Endothelial cell of umbilical vein (primary cell): ENCODE data around the gene CEACAM4. TPM values are rescaled to one million over a fixed set of nuclear protein-coding genes. Genes with fewer than 3 reads are reported as not detected.
"Not testable (repeated sequence)": the region's sequence is repeated elsewhere in the genome, so short reads cannot be mapped to it uniquely, and the experiment has no call there.

Experiments used
- BruUV-seq: library from RNA; stranded (reverse); fragments of 400-500 nt; replicated peaks from 2 replicates; lab custom pipeline; 2021; lab: Mats Ljungman, UMichigan
- CTCF ChIA-PET: fragments of 300-600, 350-600 bp; sonication (Branson Sonifier 250); formaldehyde crosslinking; loops from one replicate; lab custom pipeline; 2021; ENCODE audit warnings: antibody characterized with exemption, inconsistent platforms; lab: Charles Lee
- POLR2A ChIA-PET: fragments of 300-600, 350-600 bp; sonication (Branson Sonifier 250); formaldehyde crosslinking; loops from one replicate; lab custom pipeline; 2021; ENCODE audit warnings: antibody characterized with exemption, inconsistent platforms; lab: Charles Lee
- DNase-seq: peaks from one replicate; pipeline ENCODE4 v3.0.0-alpha.2; 2011; ENCODE audit warnings: low read depth, low spot score
- FAIRE-seq: peaks from 2 replicates; lab custom pipeline; 2011; peaks lifted over from hg19 to GRCh38; lab: Jason Lieb, UNC
- H2AFZ ChIP-seq: 2 replicates; pipeline ENCODE4 v1.6.0; 2012; ENCODE audit warnings: low read depth, low read length, control low read depth, inconsistent platforms
- H3K27ac ChIP-seq: 2 replicates; pipeline ENCODE4 v1.5.1; 2011; ENCODE audit warnings: low read depth, mild to moderate bottlenecking, control low read depth, low read length, moderate library complexity; ENCODE audit not compliant: insufficient read depth
- H3K27me3 ChIP-seq, 2 experiments: 2 replicates each; pipeline versions ENCODE4 v1.6.0 to v1.6.1; 2011; ENCODE audit warnings: low read length in 2 of 2, mixed read lengths in 1 of 2; ENCODE audit not compliant: control insufficient read depth in 2 of 2, insufficient read depth in 2 of 2
- H3K36me3 ChIP-seq, 2 experiments: 2 replicates in 1 of 2; 3 replicates in 1 of 2; pipeline ENCODE4 v1.5.1; 2011; ENCODE audit warnings: low read length in 2 of 2, mild to moderate bottlenecking in 1 of 2, moderate library complexity in 1 of 2; ENCODE audit not compliant: control insufficient read depth in 2 of 2, insufficient read depth in 2 of 2; ENCODE audit errors: extremely low read depth in 1 of 2
- H3K4me1 ChIP-seq: 3 replicates; pipeline ENCODE4 v1.5.1; 2011; ENCODE audit warnings: mild to moderate bottlenecking, low read length; ENCODE audit not compliant: control insufficient read depth, insufficient read depth; ENCODE audit errors: extremely low read depth
- H3K4me2 ChIP-seq: 2 replicates; pipeline ENCODE4 v1.6.1; 2011; ENCODE audit warnings: low read length, control low read depth, mixed read lengths; ENCODE audit not compliant: insufficient read depth
- H3K4me3 ChIP-seq, 3 experiments: fragments of 200-600 bp in 1 of 3; sonication (generic), shearing (Covaris generic) in 1 of 3; replicated peaks in 1 of 3; 2 replicates each; pipeline ENCODE4 v1.5.1; 2011 to 2016; ENCODE audit warnings: control low read depth in 3 of 3, low read length in 3 of 3, mild to moderate bottlenecking in 2 of 3, inconsistent platforms in 1 of 3, low read depth in 1 of 3, moderate library complexity in 1 of 3; ENCODE audit not compliant: insufficient read depth in 1 of 3
- H3K79me2 ChIP-seq: 2 replicates; pipeline ENCODE4 v1.6.0; 2012; ENCODE audit warnings: low read length, inconsistent platforms; ENCODE audit not compliant: control insufficient read depth, insufficient read depth
- H3K9ac ChIP-seq: replicated peaks from 2 replicates; pipeline ENCODE3; 2011; ENCODE audit warnings: low read length, control low read depth; ENCODE audit not compliant: insufficient read depth; ENCODE audit errors: extremely low read depth
- H3K9me1 ChIP-seq: replicated peaks from 3 replicates; pipeline ENCODE4 v1.6.0; 2011; ENCODE audit warnings: mild to moderate bottlenecking, low read length; ENCODE audit not compliant: control insufficient read depth, insufficient read depth; ENCODE audit errors: extremely low read depth
- H3K9me3 ChIP-seq: replicated peaks from 2 replicates; pipeline ENCODE4 v1.5.1; 2012; ENCODE audit warnings: low read length, inconsistent platforms; ENCODE audit not compliant: control insufficient read depth, insufficient read depth
- H4K20me1 ChIP-seq: replicated peaks from 2 replicates; pipeline ENCODE3; 2011; ENCODE audit warnings: mild to moderate bottlenecking, low read length; ENCODE audit not compliant: control insufficient read depth, insufficient read depth; ENCODE audit errors: extremely low read depth
- EZH2 ChIP-seq: IDR thresholded peaks from 2 replicates; pipeline ENCODE4 v1.6.1; 2012; ENCODE audit warnings: borderline replicate concordance, low read depth, mild to moderate bottlenecking, moderate library complexity, low read length, inconsistent platforms; ENCODE audit not compliant: severe bottlenecking
- FOS ChIP-seq: IDR thresholded peaks from 2 replicates; pipeline ENCODE4 v1.6.1; 2011; ENCODE audit warnings: mild to moderate bottlenecking, low read length, moderate library complexity, borderline replicate concordance; ENCODE audit not compliant: insufficient read depth
- GATA2 ChIP-seq: IDR thresholded peaks from 2 replicates; pipeline ENCODE4 v1.7.0; 2011; ENCODE audit warnings: low read depth, mild to moderate bottlenecking, moderate library complexity, mixed read lengths, low read length; ENCODE audit not compliant: insufficient read length, insufficient read depth
- JUN ChIP-seq: IDR thresholded peaks from 2 replicates; pipeline ENCODE4 v1.6.1; 2011; ENCODE audit warnings: borderline replicate concordance, low read depth; ENCODE audit not compliant: insufficient read length, insufficient read depth
- MYC ChIP-seq: IDR thresholded peaks from one replicate; pipeline ENCODE4 v1.6.1; 2011; ENCODE audit warnings: mild to moderate bottlenecking, low read depth, low read length
- POLR2A ChIP-seq: IDR thresholded peaks from 2 replicates; pipeline ENCODE4 v1.6.1; 2012; ENCODE audit warnings: low read depth, mild to moderate bottlenecking, control low read depth, low read length
- POLR2AphosphoS5 ChIP-seq: IDR thresholded peaks from 2 replicates; pipeline ENCODE4 v1.6.1; 2012; ENCODE audit warnings: low read depth, mild to moderate bottlenecking, control low read depth, low read length, moderate library complexity; ENCODE audit not compliant: insufficient read depth
- dilution Hi-C: fragments of 300-500 bp; cut with MboI; formaldehyde crosslinking; loops from one replicate; pipeline ENCODE4 v1.15.0; 2019; ENCODE audit warnings: low sequenced_read_pairs; ENCODE audit not compliant: extremely low pct_ligation_motif_present
- intact Hi-C: fragments of 100-400 bp; cut with micrococcal nuclease; formaldehyde crosslinking; loops from one replicate; pipeline ENCODE4 v1.10.0; 2022
- polyA plus RNA-seq, 4 experiments: library from polyadenylated mRNA; depleted of rRNA in 3 of 4; stranded (reverse) in 3 of 4; unstranded in 1 of 4; fragments of >200 nt; gene quantifications; 2 replicates each; pipeline versions ENCODE4 v1.2.1 to v1.2.3, GENCODE V29; 2011 to 2012; ENCODE audit warnings: missing spikeins in 1 of 4
- total RNA-seq: library from RNA; stranded (reverse); gene quantifications from 2 replicates; pipeline ENCODE4 v1.2.3, GENCODE V29; 2021
- TF ChIP-seq, protein P1 (sequence below), 2 donors: IDR thresholded peaks; 1 replicate in 1 of 2; 2 replicates in 1 of 2; pipeline ENCODE4 v1.5.1; 2011; ENCODE audit warnings: low read length in 2 of 2, mild to moderate bottlenecking in 2 of 2, moderate library complexity in 2 of 2, control low read depth in 1 of 2, inconsistent platforms in 1 of 2, low read depth in 1 of 2; ENCODE audit not compliant: insufficient read depth in 1 of 2; ENCODE audit errors: extremely low read depth in 1 of 2
- TF ChIP-seq, protein P2 (sequence below): IDR thresholded peaks from 2 replicates; pipeline ENCODE4 v1.6.1; 2011; ENCODE audit not compliant: insufficient read depth, insufficient read length

Gene CEACAM4
- total and polyA plus RNA-seq, 2 donors (not counting 3 experiments of a cell fraction or from before 2014, with no cell fraction given), result not detected

DNA sequence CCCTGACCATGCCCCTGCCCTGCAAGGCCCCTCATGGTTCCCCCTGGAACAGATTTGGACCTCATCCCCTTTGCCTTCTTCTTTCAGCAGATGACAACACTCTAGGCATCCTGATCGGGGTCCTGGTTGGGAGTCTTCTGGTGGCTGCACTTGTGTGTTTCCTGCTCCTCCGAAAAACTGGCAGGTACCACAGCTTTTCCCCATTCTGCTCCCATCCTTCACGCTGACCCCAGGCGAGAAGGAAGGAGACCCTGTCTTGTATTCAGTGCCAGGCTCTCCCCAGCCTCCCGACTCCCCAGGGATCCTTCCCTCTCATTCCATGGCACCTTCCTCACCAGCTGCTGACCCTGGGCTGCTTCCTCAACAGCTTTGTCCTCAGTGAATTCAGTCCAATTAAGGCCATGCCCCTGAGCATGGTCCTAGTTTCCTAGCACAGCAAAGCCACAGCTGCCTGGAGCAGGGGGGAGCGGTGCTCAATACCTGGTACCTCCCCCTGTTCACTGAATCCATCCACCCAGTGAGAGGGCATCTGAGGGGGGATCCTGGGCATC, 42.5 kb downstream of the CEACAM4 start:
- intact Hi-C loops, result no loop called here
- no peak for FAIRE-seq
- no peaks in the 10 kb centered on the region for H3K36me3 ChIP-seq
- H3K9me3 ChIP-seq, result no peaks in the 10 kb centered on the region
- H3K9ac ChIP-seq, result no peak overlapping the region
- BruUV-seq, result no TSS peak
- H2AFZ ChIP-seq, result no peak overlapping the region
- H3K9me1 ChIP-seq, result no peaks in the 10 kb centered on the region
- H3K4me3 ChIP-seq, result no peak overlapping the region
- DNase-seq, result no peak
- ChIA-PET CTCF (interaction anchor here (1.3 kb wide), 2 partner anchors 13 to 14 kb away, joined by 3 to 5 read pairs; no protein-coding TSS in a partner anchor), POLR2A (no interaction called here)
- H3K27me3 ChIP-seq, result no peaks in the 10 kb centered on the region
- dilution Hi-C loops, result no loop called here
- H3K79me2 ChIP-seq, result no peaks in the 10 kb centered on the region
- no peak overlapping the region for H3K27ac ChIP-seq
- H3K4me1 ChIP-seq, result no peaks in the 10 kb centered on the region
- H3K4me2 ChIP-seq, result no peak overlapping the region
- H4K20me1 ChIP-seq, result no peaks in the 10 kb centered on the region
- no peak for TF ChIP-seq JUN
- TF ChIP-seq, protein P1, sequence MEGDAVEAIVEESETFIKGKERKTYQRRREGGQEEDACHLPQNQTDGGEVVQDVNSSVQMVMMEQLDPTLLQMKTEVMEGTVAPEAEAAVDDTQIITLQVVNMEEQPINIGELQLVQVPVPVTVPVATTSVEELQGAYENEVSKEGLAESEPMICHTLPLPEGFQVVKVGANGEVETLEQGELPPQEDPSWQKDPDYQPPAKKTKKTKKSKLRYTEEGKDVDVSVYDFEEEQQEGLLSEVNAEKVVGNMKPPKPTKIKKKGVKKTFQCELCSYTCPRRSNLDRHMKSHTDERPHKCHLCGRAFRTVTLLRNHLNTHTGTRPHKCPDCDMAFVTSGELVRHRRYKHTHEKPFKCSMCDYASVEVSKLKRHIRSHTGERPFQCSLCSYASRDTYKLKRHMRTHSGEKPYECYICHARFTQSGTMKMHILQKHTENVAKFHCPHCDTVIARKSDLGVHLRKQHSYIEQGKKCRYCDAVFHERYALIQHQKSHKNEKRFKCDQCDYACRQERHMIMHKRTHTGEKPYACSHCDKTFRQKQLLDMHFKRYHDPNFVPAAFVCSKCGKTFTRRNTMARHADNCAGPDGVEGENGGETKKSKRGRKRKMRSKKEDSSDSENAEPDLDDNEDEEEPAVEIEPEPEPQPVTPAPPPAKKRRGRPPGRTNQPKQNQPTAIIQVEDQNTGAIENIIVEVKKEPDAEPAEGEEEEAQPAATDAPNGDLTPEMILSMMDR (IDR thresholded peaks at IDR 0.05; ENCODE audit: extremely low read depth in 1 of 2, insufficient read depth in 1 of 2, low read depth in 1 of 2, low read length in 2 of 2), result no peak
- no peak for TF ChIP-seq FOS
- TF ChIP-seq POLR2AphosphoS5, result no peak
- TF ChIP-seq GATA2, result no peak
- no peak for TF ChIP-seq EZH2
- TF ChIP-seq POLR2A, result no peak
- no peak for TF ChIP-seq MYC
- TF ChIP-seq, protein P2, sequence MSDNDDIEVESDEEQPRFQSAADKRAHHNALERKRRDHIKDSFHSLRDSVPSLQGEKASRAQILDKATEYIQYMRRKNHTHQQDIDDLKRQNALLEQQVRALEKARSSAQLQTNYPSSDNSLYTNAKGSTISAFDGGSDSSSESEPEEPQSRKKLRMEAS, result no peak

DNA sequence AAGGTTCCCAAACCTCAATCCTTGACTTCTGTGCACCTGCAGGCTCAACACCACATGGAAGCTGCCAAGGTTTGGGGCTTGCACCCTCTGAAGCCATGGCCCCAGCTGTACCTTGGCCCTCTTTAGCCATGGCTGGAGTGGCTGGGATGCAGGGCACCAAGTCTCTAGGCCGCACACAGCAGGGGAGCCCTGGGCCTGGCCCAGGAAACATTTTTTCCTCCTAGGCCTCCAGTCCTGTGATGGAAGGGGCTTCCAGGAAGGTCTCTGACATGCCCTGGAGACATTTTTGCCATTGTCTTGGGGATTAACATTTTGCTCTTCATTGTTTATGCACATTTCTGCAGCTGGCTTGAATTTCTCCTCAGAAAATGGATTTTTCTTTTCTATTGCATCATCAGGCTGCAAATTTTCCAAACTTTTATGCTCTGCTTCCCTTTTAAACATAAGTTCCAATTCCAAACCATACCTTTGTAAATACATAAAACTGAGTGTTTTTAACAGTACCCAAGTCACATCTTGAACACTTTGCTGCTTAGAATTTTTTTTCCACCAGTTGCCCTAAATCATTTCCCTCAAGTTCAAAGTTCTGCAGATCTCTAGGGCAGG, 44.2 kb downstream of the CEACAM4 start:
- FAIRE-seq, CTCF ChIA-PET, POLR2A ChIA-PET: not testable (repeated sequence)

DNA sequence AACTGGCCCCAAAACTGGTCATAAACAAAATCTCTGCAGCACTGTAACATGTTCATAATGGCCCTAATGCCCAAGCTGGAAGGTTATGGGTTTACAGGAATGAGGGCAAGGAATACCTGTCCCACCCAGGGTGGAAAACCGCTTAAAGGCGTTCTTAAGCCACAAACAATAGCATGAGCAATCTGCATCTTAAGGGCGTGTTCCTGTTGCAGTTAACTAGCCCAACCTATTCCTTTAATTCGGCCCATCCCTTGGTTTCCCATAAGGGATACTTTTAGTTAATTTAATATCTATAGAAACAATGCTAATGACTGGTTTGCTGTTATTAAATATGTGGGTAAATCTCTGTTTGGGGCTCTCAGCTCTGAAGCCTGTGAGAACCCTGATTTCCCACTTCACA, 45.8 kb downstream of the CEACAM4 start:
- H3K4me1 ChIP-seq, DNase-seq, CTCF ChIA-PET, H3K36me3 ChIP-seq, H3K9ac ChIP-seq, H3K27ac ChIP-seq, H3K27me3 ChIP-seq, FAIRE-seq, H3K79me2 ChIP-seq, intact Hi-C loops, H4K20me1 ChIP-seq, H2AFZ ChIP-seq, dilution Hi-C loops, BruUV-seq, H3K4me2 ChIP-seq, H3K4me3 ChIP-seq, H3K9me3 ChIP-seq, H3K9me1 ChIP-seq, POLR2A ChIA-PET: not testable (repeated sequence)

More for the DNA sequence above, 44.2 kb downstream of the CEACAM4 start:
- H3K79me2 ChIP-seq, BruUV-seq, H3K27ac ChIP-seq, H3K4me1 ChIP-seq, H2AFZ ChIP-seq, DNase-seq, H3K9me3 ChIP-seq, dilution Hi-C loops, H4K20me1 ChIP-seq, H3K27me3 ChIP-seq, H3K4me3 ChIP-seq, H3K9me1 ChIP-seq, H3K4me2 ChIP-seq, intact Hi-C loops, H3K9ac ChIP-seq, H3K36me3 ChIP-seq: not testable (repeated sequence)
